GM19193 (cell line): ENCODE results near the gene PPP3R1.

Experiments used
- POLR2A ChIP-seq: IDR thresholded peaks from 4 replicates; pipeline ENCODE4 v1.6.1; 2011; ENCODE audit not compliant: insufficient read depth, insufficient read length; ENCODE audit errors: extremely low read depth

PPP3R1 gene

DNA sequence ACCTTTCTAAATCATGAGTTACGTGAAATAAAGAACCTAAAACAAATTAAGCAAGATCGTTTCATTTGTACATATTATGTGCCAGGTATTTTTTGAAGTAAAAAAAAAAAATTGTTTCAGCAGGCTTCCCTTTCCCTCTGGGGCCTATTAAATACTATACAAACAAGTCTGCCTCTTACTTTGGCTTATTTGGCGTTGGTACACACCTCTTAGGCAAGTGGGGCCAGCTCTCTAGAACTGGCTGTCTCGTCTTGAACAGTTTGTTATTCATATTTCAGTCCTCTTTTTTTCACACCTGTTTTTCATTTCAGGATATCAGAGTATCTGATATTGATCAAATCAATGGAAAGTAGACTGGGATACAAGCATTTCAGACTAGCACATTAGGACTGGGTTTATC lies 27.4 kb upstream of the PPP3R1 start:
- no peak for TF ChIP-seq POLR2A

GRCh38 chr2:68278169-68278568 lies 25.8 kb upstream of the PPP3R1 start:
- TF ChIP-seq POLR2A, result no peak

DNA sequence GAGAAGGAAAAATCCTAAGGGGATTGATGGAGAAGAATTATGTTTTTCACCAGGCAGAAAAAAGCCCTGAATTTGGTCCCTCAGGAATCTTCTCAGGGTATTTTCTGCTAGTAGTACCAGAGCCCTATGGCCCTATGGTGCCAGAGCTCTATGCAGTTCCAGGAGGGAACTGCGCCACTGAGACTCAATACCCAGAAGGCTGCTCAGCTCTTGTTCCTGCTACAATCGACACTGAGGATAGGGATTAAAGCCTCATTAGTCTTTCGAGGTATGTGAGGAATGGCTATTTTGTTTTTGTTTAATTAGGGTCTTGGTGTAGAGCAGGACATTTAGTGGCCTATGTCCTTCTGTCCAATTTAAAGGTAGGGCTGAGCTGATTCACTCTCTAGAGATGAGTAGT lies 21.7 kb upstream of the PPP3R1 start:
- TF ChIP-seq POLR2A, result no peak

DNA sequence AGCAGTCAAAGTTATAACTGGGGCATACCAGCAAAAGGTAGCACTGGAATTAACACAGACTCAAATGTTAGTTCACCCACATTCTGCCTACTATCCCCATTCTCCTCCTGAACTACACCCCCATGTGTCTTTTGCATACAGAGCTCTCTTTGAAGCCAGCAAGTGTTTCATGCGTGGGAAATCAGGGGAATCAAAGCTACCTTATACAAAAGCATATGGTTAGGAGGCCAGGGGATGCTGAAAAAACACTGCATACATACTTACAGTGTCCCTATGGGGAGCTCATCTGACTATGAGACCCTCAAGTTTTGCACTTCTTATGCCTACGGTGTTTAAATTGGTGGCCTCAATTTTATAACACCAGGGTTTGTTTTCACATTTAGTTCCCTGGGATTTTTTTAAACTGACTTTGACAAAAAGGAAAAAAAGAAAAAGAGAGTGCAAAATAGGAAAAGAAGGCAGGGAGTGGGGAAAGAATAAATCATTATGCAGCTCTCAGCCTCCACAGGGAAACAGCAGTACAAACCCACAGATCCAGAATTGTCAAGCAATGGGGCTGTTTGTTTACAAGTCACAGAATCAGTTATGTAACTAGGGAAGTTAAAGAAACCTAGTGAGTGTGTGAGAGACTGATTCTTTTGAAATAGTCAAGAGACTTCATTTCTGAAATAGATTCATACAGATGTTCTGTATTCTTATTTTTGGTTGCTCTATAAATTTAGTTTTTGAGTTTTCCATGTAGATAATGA lies 20.1 kb upstream of the PPP3R1 start:
- TF ChIP-seq POLR2A, result no peak

GRCh38 chr2:68266655-68267054 lies 14.3 kb upstream of the PPP3R1 start:
- TF ChIP-seq POLR2A, result no peak

DNA sequence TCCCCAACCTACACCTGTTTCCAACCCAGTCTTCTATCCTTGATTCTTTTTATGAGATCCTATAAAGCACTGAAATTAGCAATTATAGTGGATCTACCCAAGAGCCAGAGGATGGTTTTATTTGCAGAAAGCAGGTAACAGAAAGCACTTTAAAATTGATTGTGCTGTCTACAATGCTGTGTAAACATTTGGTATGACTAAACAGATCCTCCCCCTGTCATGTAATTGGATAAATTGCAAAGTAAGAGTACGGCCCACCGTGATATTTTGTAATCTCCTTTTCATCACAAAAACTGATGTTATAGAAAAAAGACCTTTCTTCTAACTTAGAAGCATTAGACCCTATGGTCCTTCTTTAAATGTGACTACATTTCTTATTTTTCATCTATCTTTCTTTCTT lies 11.3 kb upstream of the PPP3R1 start:
- TF ChIP-seq POLR2A, result no peak

- TF ChIP-seq POLR2A, result no peak
Measured at GRCh38 chr2:68258851-68259250, 6.5 kb upstream of the PPP3R1 start.

DNA sequence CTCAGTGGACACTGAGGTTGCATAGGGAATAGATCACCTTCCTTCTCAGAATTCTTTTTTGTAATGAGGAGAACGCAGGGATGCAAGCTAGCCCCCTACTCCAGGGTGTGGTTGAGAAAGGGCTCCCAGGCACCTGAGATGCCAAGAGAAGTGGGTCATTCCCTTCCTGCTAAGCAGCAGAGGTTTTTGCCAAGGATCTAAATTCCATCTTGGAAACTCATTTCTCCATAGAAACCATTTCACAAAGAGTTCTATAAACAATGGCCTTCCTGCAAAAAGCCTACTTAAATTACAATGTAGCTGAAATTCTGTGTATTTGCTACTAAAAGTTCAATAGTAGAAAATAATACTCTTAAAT lies 3.7 kb upstream of the PPP3R1 start:
- TF ChIP-seq POLR2A, result no peak

GRCh38 chr2:68253219-68254068 lies 1.1 kb upstream of the PPP3R1 start:
- no peak for TF ChIP-seq POLR2A

DNA sequence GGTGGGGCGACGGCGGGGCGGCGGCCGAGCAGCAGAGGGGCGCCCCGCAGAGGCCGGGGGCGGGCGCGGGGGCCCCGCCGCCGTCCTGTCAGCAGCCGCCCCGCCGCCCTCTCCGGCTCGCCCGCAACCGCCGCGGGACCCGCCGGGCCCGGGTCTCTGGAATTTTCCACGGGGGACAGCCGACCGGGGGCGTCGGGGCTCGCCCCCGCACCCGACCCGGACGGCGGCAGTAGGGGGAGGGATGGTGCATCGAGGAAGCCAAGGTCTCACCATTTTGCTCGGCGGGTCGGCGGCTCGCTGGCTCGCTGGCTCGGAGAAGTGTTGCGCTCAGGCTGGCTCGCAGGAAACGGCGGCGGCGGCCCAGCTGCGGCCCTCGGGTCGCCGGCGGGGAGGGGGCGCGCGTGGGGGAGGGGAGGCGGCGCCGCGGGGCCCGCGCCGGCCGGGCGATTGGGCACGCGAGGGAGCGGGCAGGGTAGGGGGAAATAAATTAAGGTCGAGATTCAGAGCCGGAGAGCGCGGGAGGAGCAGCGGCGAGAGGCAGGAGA lies 405 bp downstream of the PPP3R1 start:
- TF ChIP-seq POLR2A, result no peak

DNA sequence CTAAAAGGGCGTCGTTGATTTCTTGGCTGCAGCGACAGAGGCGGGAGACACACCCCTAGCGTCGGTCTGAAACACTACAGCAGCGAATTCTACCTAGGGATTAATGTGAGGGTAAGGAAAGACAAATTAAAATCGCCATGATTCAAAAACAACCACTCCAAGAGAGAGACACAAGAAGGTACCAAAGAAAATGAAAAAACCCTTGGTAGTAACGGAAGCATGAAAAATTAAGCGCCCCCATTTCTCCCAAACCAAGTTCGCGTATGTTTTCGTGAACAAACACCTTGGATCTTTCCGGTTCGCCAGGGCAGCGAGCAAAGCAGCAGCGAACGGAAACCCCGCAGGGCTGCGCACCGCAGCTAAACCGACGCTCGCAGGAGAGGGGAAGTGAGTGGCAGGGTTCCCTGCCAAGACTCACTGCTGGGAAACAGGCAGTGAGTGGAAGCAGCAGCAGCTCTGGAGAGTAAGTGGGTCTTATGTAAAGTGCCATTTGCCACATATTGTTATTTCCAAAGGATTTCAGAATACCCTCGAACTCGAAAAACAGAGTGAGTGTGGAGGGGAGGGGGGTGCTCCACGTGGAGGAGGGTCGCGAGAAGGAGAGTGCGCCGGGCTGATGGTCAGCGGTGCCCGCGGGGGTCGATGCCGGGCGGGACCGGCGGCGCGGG lies 1.0 kb downstream of the PPP3R1 start:
- no peak for TF ChIP-seq POLR2A

DNA sequence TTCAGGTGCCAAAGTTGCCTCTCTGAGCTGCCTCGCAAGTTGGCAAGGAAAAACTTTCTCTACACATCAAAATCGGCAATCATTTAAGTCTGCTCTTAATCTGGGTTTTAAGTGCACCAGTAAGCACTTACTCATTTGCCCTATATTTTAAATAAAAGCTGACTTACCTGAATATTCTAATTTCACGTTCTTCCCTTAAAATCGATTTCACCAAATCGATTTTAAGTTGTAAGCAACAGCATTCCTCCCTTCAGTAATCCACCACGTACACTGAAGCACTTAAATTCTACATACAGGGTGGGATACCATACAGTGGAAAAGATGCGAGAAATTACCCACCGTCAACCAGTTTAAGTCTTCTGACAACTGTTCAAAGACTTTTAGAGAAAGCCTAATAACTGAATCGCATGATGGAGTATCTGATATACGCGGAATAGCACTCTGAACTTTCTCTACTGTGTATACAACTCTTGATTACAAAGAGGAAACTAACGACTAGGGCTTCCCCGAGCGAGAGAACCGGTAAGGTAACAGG lies 1.6 kb downstream of the PPP3R1 start:
- no peak for TF ChIP-seq POLR2A

- no peak for TF ChIP-seq POLR2A
Measured at GRCh38 chr2:68250196-68250595, 2.1 kb downstream of the PPP3R1 start.

DNA sequence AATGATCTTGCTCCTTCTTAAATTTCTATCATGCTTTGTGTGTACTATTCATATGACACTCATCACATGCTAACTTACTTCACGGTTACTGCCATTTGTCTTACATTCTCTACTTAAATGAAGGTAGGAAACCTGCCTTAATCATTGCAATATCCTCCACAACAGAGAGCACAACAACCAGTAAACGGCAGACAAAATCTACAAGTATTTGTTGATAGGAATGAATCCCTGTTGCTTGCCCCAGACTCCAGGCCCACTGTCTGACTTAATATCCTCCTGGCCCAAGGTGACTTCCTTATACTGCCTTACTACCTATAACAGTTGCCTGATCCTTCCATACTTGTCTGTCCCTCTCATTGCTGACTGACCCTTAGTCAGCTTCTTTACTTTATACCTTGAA lies 3.5 kb downstream of the PPP3R1 start:
- no peak for TF ChIP-seq POLR2A

DNA sequence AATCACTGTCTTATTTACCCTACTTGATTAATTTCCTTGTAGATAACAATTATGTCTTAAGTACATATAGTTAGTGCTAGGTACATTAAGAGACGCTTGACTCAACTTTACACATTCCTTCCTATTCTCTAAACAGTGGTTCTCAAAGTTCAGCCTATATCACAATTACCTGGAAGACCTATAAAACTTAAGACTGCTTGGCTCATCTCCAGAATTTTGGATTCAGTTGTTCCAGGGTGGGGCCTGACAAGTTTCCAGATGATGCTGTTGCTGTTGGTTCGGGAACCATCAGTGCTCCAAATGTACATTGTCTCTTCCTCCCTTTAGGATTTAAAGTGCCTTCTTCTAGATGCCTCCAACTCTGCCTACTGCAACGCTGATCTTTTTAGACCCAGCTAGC lies 4.0 kb downstream of the PPP3R1 start:
- no peak for TF ChIP-seq POLR2A

- no peak for TF ChIP-seq POLR2A
Measured at GRCh38 chr2:68246396-68246795, 5.9 kb downstream of the PPP3R1 start.

GRCh38 chr2:68245672-68246071 lies 6.7 kb downstream of the PPP3R1 start:
- TF ChIP-seq POLR2A, result no peak
